Measurements from ENCODE around the gene B3GNT4.
"Not testable (repeated sequence)": the region's sequence is repeated elsewhere in the genome, so short reads cannot be mapped to it uniquely, and the experiment has no call there.

The B3GNT4 gene

DNA sequence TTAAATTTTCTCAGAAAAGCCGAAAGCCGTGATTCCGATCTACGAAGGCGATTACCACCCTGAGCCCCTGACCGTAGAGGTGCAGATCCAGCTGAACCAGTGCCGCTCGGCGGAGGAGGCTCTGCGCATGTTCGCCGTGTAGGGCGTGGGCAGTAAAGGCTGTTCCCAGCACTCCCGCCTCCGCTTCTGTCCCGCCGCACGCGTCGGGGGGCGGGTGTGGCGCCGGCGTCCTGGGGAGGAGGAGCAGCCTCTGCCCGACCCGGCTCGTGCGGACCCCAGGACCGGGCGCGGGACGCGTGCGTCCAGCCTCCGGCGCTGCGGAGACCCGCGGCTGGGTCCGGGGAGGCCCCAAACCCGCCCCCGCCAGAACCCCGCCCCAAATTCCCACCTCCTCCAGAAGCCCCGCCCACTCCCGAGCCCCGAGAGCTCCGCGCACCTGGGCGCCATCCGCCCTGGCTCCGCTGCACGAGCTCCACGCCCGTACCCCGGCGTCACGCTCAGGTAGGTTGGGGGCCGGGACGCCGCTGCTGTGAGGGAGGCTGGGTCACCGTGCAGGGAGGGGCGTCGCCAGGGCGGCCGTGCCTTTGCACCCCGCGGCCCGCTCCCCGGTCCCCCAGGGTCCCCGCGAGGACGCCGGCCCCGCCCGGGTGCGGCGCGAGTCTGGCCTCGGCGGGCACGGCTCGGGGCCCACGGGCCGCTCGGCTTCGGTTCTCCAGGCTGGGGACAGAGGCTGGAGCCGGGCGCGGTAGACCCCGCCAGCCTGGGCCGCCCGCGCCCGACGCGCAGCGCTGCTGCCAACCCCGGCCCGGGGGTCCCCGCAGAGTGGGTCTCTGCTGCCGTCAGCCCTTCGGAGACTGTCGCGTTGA, at the start of gene B3GNT4:
TSS of gene B3GNT4 (plus strand) at position 409 of the 866 bp plus-strand sequence. CDS start 910 bp downstream, outside the sequence.
- DNase-seq = peak; percentile 57

DNA sequence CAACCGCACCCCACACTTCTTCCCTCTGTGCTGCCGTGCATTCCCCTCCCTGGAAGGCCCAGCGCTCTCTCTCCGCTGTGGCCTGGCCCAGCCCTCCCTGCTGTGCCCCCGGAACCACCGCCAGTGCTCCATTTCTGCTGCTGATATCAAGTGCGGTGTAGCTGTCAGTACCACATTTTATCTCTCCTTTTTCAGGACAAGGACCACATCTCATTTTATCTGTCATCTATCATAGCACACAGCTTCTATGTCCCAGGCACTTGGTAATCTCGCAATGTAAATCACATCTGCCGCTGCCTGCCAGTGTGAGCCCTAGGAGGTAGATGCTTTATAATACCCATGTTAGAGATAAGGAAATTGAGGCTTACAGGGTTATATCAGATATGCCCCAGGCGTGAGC, 47.8 kb upstream of the B3GNT4 start:
- no peak for DNase-seq

DNA sequence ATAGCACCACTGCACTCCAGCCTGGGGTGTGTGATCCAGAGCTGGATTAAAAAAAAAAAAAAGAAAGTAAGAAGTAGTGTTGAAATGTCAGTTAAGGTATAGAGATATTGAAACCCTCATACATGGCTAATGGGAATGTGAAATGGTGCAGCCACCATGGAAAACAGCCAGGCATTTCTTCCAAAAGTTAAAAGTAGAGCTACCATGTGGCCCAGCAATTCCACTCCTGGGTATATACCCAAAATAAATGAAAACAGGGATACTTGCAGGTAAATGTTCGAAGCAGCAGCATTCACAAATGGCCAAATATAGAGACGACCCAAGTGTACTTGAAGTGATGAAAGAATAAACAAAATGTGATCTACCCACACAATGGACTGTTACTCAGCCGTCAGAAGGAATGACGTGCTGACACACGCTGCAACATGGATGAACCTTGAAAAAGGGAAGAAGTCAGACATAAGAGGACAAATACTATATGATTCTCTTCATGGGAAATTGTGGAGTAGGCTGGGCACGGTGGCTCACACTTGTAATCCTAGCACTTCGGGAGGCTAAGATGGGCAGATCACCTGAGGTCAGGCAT, 44.7 kb upstream of the B3GNT4 start:
- no peak for DNase-seq

DNA sequence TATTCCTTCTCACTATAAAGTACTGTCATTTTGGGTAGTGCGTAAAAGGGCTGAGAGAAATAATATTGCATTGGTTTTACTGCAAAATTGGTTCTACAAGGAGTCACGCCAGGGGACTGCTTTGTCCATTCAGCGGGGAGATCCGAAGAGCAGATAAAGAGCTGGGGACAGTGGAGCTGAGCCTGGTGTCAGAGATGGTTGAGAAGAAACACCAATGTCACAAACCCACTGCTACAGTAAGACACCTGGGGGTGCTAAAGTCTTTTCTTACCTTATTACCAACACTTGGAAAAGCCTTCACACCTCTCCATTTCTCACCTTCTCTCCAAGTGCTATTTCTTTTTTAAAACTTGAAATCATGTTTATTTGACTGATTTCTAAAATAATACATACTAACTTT, 43.6 kb upstream of the B3GNT4 start:
- no peak for DNase-seq

DNA sequence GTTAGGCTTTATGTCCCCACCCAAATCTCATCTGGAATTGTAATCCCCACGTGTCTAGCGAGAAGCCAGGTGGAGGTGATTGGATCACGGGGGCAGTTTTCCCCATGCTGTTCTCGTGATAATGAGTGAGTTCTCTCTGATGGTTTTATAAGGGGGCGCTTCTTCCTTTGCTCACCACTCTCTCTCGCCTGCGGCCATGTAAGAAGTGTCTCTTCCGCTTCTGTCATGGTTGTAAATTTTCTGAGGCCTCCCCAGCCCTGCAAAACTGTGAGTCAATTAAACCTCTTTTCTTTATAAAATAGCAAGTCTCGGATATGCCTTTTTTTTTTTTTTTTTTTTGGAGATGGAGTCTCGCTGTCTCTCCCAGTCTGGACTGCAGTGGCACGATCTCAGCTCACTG, 42.7 kb upstream of the B3GNT4 start:
- no peak for DNase-seq

DNA sequence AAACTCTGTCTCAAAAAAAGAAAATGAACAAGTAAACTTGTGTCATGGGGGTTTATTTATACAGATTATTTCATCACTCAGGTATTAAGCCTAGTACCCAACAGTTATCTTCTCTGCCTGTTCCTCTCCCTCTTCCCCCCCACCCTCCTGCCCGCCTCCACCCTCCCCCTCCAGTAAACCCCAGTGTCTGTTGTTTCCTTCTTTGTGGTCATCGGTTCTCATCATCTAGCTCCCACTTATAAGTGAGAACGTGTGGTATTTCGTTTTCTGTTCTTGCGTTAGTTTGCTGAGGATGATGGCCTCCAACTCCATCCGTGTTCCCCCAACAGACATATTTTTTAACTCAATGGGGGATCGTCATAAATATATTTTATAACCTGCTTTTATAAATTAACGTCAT, 41.8 kb upstream of the B3GNT4 start:
- peak; percentile 21 for DNase-seq

DNA sequence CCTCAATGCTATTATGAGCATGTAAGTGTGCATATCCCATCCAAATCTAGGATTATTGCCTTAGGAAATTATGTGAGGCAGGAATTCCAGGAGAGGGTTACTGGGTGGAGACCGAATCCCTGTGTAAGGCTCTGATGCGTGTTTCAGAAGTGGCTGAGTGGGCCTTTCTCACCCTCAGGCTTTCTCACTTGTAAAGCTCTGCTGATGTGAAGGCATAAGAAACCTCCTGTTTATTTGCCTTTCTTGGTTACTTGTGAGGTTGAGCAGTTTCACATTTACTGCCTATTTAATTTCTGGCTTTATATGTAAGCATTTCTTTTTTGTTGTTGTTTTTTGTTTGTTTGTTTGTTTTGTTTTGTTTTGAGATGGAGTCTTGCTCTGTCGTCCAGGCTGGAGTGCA, 40.5 kb upstream of the B3GNT4 start:
- no peak for DNase-seq

DNA sequence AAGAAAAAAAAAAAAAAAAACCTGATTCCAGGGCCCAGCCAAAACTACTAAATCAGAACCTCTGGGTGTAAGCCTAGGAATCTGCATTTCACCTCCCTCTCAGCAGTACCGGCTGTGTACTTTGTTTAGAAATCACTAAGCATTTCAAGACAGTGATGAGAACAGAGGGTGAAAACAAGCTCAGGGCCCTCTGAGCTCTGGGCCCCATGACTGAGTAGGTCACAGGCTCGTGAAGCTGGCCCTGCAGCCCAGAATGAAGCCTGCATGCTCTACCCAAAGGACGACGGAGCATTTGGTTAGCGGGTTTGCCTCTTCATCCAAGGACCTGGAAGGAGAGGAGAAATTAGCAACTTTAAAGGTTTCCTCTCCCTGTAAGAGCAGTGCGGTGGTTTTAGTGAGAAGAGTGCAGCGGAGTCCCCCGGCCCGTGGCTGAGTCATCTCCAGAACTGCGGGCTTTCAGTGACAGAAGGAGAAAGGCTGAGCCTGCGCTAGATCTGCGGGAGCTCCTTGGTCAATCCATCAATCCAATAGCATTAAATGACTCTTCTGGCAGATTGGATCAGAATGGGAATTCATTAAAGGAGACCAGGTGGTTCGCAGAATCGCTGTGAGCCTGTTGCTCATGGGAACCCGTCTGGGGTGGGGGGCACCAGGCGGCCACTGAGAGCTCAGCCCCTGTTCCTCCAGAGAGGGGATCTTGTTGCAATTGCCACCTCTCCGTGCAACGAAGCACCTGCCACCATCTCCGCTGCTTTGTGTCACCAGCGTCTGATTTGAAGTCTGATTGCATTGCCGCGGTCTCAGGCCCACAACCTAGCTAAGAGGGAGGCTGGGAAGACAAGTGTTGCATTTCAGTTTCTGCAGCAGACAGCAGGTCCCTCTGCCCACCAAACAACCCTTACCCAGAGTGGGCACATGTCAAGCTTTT, 36.8 kb upstream of the B3GNT4 start:
- DNase-seq = no peak

DNA sequence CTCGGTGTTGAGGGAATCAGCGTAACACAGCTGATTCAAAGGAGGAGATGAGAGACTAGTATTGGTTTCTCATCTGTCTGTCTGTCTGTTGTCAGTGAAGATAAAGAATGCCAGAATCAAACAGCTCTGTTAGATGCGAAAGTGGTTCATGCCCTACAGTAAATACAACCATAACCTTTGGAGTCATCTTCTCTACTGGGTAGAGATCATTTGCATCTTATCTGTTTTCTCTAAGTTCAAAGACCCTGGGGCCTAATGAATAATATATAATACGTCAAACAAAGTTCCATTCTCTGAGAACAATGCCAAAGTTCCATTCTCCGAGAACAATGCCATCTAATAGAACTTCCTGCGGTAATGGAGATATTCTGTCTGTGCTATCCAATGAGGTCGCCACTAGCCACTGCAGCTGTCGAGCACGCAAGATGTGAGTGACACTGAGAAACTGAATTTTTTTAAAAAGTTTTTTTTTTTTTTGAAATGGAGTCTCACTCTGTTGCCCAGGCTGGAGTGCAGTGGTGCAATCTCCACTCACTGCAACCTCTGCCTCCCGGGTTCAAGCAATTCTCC, 36.1 kb upstream of the B3GNT4 start:
- DNase-seq = no peak

DNA sequence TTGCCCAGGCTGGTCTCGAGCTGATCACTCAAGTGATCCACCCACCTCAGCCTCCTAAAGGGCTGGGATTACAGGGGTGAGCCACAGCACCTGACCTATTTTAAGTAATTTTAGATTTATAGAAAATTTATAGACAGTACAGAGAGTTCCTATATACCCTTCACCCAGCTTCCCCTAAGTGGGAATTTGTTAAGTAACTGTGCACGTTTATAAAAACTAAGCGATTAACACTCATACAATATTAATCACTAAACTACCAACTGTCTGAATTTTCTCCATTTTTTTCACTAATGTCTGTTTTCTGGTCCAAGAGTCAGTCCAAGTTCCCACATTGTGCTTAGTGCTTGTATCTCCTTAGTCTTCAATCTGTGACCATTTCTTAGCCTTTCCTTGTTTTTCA, 35.0 kb upstream of the B3GNT4 start:
- no peak for DNase-seq

DNA sequence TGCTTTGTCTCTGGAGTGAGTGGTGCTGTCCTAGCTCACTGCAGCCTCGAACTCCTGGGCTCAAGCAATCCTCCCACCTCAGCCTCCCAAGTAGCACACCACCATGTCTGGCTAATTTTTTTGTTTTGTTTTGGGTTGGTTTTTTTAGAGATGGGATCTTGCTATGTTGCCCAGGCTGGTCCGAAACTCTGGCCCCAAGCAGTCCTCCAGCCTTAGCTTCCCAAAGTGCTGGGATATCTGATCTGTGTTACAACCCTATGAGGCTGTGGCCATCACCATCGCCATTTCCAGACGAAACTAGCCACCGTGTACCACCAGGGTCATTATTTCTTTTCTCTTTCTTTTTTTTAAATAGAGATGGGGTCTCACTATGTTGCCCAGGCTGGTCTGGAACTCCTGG, 32.1 kb upstream of the B3GNT4 start:
- DNase-seq = no peak

DNA sequence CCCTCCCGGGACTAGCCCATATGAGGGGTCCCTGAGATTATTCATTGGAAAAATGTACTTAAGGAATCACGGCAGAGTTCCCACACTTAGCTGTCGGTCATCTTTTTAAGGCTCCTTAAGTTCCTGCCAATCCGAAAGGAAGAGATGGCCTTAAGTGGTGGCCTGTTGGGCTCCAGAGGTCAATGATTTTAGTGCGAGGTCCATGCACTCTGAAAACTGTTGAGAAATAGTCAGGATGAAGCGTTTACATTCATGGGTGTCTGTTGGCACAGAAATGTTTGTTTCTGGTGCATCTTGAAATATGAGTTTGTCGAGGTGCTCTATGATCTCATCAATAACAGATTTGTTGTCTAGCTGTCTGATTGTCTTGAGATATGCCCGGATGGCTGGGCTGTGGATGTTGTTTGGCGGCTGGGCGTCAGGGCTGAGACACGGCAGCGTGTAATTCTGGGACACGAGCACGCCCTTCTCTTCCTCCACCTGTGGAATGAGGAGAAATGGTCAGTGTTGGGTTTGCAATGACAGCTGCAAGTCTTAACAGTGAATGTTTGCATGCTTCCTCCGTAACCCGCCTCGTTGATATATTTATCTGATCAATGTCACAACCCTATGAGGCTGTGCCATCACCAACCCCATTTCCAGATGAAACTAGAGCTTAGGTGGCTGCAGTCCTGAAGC, 31.1 kb upstream of the B3GNT4 start:
- DNase-seq = no peak

DNA sequence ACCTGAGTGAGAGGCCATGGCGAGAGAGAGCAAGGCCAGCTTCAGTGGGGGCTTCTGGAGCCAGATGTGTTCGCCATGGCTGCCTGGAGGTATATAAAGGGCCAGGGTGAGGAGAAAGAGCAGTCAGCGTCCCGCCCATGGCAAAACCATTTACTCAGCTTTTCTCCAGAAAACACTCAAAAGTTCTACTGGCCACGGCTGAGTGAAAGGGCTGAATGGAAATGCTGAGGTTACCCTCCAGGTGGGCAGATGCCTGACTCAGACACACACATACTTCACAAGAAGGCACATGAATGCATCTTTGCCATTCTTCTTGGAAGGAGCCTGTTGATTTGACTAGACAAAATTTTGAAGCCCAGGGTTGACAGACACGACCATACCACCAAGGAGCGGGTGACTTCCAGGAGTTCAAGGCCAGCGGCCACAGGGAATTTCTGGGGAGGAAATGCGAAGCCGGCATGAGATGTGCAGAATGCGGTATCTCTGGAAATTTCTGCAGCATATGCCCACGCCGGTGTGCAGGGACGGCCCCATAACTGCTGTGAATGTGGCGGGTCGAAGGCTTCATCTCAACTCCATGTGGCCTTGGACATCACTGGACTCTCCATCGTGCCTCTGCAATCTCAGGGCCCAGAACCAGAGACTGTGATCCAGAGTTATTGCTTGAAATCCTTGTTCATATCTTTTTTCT, 29.2 kb upstream of the B3GNT4 start, which contains the start of gene IL31:
TSS of gene IL31 (minus strand) at position 67 of the 691 bp plus-strand sequence. CDS start at position 18, 49 bp downstream.
- DNase-seq = no peak

DNA sequence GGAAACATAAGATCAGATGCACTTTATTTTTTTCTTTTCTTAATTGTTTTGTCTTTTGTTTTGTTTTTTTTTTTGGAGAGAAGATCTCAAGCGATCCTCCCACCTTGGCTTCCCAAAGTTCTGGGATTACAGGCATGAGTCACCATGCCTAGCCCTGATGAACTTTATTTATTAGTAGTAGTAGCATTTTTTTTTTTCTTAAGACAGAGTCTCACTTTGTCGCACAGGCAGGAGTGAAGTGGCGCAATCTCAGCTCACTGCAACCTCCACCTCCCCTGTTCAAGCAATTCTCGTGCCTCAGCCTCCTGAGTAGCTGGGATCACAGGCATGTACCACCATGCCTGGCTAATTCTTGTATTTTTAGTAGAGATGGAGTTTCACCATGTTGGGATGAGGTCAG, 27.0 kb upstream of the B3GNT4 start:
- DNase-seq = not testable (repeated sequence)

DNA sequence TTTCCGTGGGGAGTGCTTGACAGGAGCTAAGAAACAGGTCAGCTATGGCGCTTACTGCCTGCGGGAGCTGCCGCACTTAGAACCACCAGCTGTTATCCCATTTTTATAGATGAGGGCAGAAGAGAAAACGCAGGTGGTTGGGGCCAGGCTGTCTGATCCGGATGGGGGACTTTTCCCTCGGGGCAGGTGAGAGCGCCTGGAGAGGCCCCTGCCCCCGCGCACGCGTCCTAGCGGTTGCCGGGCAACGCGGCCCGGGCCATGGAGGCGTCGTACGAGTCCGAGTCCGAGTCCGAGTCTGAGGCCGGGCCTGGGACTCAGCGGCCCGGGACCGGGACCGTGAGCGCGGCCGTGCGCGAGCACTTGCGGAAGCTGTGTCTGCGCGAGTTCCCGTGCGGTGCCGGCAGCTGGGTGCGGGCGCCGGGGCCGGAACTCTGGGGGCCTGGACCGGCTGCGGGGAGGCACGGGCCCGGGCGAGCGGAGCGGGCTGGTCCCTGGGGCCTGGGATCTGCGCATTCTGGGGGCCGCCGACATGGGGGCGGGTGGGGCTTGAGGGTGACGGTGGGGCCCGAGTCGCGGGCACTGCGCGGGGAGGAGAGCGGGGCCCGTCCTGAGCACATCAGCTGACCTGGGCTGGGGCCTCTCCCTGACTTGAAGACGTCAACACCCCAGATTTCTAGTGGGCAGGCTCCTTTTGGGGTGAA, 20.5 kb upstream of the B3GNT4 start, which contains the start of gene LRRC43:
TSS of gene LRRC43 (plus strand) at position 237 of the 701 bp plus-strand sequence. CDS start at position 259, 22 bp downstream.
- peak; percentile 18 for DNase-seq

DNA sequence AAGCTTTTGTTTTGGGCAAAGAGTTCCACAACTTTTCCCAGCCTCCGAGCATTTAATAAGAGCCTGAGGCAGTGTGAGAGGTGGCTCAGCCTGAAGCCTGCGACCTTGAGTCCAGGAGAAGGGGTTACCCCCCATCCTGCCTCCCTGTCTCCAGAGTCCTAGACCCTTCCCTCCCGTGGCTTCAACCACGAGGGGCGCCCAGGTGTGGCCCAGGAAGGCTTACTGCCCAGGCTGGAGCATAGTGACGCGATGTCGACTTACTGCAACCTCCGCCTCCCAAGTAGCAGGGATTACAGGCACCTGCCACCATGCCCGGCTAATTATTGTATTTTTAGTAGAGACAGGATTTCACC, 19.9 kb upstream of the B3GNT4 start:
- DNase-seq = no peak

DNA sequence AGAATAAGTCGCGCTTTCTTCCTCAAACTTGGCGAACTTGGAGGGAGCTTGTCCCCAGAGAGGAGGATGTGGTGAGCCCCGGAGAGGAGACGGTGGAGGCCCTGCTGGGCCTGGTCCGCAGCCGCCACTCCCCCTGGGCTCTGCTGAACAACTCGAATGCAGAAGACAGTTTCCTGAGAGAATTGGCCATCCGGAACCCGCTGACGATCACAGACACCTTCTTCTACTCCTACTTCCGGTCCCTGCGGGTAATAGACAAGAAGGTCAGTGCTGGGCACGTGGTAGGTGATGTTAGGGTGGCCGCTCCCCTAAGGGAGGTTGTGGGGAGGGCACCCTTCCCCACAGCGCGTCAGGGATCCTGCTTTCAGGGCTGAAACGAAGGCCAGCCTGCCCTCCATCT, 19.0 kb upstream of the B3GNT4 start:
- peak; percentile 29 for DNase-seq

DNA sequence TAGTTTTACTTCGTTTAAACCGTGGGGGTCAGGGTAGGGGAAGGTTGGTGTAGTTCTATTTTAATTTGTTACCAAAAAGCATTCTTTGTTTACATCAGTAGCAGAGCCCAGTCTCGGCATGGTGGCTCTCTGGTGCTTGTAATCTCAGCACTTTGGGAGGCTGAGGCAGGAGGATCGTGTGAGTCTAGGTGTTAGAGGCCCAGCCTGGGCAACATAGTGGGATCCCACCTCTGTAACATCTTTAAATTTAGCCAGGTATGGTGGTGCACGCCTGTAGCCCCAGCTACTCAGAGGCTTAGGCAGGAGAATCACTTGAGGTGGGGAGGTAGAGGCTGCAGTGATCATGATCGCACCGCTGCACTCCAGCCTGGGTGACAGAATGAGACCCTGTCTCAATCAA, 18.4 kb upstream of the B3GNT4 start:
- no peak for DNase-seq

DNA sequence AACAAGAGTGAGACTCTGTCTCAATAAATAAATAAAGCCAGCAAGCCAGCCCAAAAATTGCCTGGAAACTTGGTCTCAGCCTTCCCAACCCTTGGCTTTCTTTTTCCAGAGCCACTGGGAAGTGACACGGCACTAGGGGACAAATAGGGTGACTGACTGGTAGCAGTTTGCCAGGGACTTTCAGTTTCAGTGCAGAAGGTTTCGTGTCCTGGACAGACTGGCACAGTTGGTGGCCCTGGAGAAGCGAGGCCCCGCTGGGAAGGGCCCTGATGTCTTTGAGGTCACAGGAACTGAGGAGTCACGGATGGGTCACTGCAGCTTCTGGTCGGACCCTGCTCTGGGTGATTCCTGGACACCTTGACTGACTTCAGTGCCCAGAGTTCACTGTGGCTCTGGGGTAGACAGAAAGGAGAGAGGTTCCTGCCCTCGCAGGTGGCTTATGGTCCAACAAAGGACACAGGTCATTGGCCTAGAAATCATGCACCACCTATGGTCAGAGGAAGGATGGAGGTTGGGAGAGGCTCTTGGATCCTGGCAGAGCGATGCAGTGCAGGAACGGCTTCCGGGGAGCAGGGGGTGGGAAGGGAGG, 17.9 kb upstream of the B3GNT4 start:
- DNase-seq = no peak

DNA sequence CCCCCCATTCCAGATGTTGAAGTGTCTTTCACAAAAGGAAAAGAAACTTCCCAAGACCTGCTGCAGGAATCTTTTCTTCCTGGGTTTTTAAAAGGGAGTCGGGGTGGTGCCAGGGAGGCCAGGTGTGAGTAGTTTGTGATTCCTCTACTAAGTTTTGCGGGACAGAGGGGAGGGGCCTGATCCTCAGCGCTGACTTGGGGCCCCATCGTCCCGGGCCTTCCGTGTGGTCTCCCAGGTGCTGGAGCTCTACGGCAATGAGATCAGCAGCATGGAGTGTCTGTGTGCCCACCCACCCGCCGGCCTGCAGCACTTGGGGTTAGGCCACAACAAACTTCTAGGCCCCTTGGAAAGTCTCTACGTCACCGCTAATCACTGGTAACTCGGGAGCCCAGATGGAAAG, 16.0 kb upstream of the B3GNT4 start:
- no peak for DNase-seq
